ENCODE results near the gene PAQR9.

PAQR9 gene

GRCh38 chr3:142981108-142981507 is 17.6 kb upstream of the PAQR9 start:
- DNase-seq = no peak

DNA sequence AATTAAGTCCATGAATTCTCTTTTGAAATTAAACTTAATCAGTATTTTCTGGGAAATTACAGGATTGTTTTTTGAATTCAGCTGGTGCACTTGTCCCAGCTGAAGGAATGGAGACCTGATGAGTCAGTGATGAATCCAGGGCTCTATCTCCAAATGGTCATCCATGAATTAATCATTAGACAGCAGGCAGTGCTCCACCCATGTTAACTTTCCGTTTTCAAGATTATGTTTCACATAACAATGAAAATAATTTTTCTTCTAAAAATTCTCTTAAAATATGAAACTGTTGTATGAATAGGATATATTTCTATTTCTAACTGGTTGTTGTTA is 13.9 kb upstream of the PAQR9 start:
- DNase-seq = no peak

DNA sequence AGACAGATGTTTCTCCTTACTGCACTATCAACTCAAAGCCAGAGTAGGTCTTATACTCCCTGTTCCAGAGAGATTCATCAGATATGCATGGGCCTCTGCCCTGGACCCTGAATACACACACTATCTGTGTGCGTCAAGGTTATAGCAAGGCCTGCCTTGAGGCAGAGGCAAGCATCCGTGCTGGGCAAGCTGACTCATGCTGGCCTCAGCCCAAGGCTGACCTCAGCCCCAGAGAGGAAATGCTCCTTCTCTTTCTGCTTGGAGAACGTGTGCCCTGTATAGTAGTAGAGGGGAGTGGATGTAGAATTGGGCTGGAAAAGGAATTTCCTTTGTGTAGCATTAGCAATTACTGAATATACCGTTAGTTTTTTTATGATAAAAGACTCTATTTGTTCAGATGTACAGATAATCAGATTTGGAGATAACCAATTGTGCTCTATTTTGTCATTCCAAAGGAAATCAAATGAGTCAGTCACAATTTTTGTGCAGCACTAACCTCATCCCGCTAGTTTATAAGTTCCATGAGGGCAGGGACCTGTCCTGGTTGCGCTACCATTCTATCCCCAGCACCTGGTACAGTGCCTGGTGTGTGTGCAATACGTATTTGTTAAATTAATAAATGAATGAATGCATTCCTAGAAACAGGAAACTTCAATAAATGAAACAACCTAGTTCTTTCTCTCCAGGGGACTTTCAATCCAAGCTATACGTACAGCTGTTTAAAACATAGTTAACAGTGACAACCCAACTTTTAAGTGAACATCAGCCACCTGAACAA is 13.3 kb upstream of the PAQR9 start:
- no peak for DNase-seq

DNA sequence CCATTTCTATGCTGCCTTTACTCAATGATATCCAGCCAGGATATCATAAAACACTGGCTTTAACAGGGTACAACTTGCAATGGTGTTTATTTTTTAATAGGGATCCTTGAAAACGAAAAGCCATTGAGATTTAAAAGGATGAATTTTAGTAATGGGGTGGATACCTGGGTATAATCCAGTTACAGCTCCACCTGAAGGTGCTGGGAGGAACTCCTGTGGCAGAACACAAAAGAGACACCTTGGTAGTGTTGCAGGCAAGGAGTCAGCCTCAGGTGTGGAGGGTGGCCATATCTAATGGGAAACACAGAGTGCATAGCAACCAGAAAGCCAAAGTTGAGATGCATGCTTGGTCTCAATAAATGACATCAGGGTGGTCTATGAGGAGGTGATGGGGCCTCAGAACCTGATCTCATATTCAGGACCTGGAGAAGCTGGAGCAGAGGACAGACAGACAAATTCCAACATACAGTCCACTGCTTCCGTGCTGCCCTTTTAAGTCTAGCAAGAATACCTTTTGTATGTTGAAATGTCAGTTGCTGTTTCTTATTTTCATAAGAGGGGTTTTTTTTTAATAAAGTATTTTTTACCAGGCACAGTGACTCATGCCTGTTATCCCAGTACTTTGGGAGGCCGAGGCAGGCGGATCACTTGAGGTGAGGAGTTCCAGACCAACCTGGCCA is 12.0 kb upstream of the PAQR9 start:
- DNase-seq = no peak

GRCh38 chr3:142973217-142974009 is 9.9 kb upstream of the PAQR9 start:
- DNase-seq = no peak

DNA sequence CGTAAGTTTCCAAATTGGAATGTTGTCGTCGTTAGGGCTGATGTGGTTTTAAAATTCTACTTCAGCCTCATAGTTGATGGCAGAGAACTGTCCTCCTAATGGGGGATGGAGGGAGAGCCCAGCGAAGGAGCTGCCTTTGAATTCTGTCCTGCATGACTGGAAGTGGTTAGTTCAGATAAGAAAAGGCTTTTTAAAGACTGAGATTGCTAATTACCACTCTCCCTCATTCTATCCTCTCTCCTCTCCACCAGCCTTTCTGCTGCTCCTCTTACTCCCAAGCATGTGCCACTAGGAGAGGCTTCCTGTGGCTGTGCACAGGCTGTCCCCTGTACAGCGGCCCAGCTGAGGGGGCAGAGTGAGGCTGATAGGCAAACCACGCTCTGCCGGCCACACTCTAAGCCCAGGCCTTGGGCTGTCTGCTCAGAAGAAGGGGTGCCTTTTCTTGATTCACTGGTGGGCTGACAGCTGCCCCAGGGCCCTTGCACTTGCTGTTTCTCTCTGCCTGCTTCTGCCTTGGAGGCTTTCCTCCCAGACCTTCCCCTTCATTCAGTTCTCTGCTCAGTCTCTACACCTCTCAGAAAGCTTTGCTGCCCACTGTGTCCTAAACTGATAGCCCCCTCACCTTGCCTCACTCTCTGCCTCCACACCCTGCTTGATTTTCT is 8.7 kb upstream of the PAQR9 start:
- no peak for DNase-seq

DNA sequence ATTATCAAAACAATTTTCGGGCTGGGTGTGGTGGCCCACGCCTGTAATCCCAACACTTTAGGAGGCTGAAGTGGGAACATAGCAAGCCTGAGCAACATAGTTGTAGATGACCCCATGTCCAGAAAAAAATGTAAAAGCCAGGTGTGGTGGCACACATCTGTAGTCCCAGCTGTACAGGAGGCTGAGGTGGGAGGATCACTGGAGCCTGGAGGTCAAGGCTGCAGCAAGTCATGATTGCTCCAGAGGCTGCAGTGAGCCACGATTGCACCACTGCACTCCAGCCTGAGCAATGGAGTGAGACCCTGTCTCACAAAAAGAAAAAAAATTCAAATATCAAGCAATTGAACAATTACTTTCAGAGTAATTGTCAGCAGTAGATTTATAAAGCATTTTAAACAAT is 8.0 kb upstream of the PAQR9 start:
- no peak for DNase-seq

DNA sequence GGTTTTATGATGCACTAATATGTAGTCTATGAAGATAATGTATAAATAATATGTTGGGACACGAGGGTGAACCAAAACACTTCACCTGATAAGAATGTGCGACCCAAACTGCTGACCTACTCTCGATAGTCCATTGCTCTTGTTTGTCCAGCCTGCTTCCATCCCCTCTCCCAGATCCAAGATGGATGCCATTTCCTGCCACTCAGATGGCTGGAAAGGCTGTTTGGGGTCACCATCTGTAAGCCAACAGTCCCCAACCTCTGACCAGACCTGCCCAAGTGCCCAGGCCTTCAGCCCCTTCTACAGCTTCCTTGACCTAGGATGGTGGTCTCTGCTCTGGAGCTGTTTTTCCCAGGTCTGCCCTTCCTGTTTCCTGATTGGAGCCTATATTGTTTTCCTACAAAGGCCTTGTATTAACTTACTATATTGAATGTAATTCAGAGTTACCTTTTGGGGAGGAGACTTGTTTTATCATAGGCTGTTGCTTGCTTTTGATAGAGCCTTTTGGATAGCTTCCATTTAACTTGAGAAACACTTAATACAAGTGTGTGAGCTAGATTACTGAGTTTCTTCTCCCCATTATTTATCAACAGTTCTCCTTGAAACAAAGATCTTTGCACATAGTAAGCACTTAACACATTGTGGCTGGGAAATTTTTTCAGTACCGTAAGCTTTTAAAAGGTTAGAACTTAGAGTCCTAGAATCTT is 5.0 kb upstream of the PAQR9 start:
- DNase-seq = no peak

DNA sequence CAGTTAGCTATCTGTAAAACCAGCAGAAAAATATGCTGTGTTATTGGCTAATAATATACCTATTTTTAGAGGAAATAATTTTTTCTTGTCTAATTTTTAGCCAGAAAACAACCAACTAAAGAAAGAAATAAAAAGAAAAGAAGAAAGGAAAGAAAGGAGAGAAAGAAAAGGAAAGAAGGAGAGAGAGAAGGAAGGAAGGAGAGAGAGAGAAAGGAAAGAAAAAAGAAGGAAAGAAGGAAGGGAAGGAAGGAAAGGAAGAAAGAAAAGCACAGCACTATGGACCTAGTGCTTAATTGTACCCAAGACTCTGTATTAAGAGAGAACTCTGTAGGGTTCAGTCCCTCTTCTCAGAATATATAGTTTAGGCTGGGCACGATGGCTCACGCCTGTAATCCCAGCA is 3.3 kb upstream of the PAQR9 start:
- DNase-seq = no peak

DNA sequence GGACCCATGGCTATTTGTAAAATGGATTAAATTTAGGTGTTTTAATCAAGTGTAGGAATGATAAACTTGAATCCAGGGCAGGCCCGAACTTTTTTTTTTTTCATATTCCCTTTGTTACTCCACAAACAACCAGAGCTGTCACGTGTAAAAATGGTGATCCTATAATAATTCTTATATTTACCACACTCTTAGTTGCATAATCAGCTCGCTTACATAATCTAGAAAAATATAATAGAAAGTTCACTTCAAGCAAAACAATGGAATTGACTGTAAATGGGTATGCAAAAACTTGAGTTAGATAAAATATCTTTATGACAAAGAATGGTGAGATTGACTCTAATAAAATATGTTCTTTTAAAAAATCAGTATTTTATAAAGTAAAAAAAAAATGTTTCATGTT is 2.1 kb upstream of the PAQR9 start:
- DNase-seq = no peak

GRCh38 chr3:142963234-142963515 is 299 bp downstream of the PAQR9 start:
- DNase-seq = no peak

GRCh38 chr3:142962520-142963233 is 797 bp downstream of the PAQR9 start:
- DNase-seq = no peak

- no peak for DNase-seq
These were observed 1.3 kb downstream of the PAQR9 start for GRCh38 chr3:142962175-142962519.

- no peak for DNase-seq
These were observed 1.9 kb downstream of the PAQR9 start for GRCh38 chr3:142961539-142961938.

GRCh38 chr3:142960322-142960850 is 3.1 kb downstream of the PAQR9 start:
- no peak for DNase-seq

GRCh38 chr3:142958707-142959106 is 4.8 kb downstream of the PAQR9 start:
- DNase-seq = no peak

- no peak for DNase-seq
These were observed 10.0 kb downstream of the PAQR9 start for GRCh38 chr3:142953443-142953842.

GRCh38 chr3:142952272-142953193 is 10.9 kb downstream of the PAQR9 start:
- DNase-seq = no peak

- no peak for DNase-seq
These were observed 11.7 kb downstream of the PAQR9 start for GRCh38 chr3:142951794-142952193.

- no peak for DNase-seq
These were observed 12.5 kb downstream of the PAQR9 start for GRCh38 chr3:142950972-142951371.

Measured in NK-92 treated with Interleukin-12 subunit alpha and Interleukin-12 subunit beta, amount 100 ng/mL, for 24 hours (cell line).